Neural cell (in vitro differentiated cells): ENCODE results near the gene ATP6V1G3. TPM values are rescaled to one million over a fixed set of nuclear protein-coding genes. Genes with fewer than 3 reads are reported as not detected.

Experiments used
- H2AFZ ChIP-seq: fragments of 200-600, 300-800 bp; sonication (generic), shearing (Covaris generic); 2 replicates; pipeline ENCODE4 v1.6.0; 2014; ENCODE audit warnings: low read depth, mild to moderate bottlenecking, antibody characterized with exemption, low read length, moderate library complexity
- H3F3A ChIP-seq: fragments of 200-600 bp; shearing (Covaris generic); 2 replicates; pipeline ENCODE4 v1.6.1; 2016; ENCODE audit warnings: mild to moderate bottlenecking, moderate library complexity, mixed read lengths, antibody characterized with exemption, low read length; ENCODE audit not compliant: insufficient read depth, poor library complexity, severe bottlenecking
- H3K27ac ChIP-seq: fragments of 200-600, 300-800 bp; sonication (generic), shearing (Covaris generic); 2 replicates; pipeline ENCODE4 v1.5.1; 2014; ENCODE audit warnings: mild to moderate bottlenecking, low read length, moderate library complexity
- H3K27me3 ChIP-seq: fragments of 300-800, 200-600 bp; sonication (generic), shearing (Covaris generic); 2 replicates; pipeline ENCODE4 v1.6.0; 2014; ENCODE audit warnings: mild to moderate bottlenecking, low read depth, low read length, moderate library complexity; ENCODE audit not compliant: insufficient read depth
- H3K36me3 ChIP-seq: fragments of 300-800, 200-600 bp; sonication (generic), shearing (Covaris generic); 2 replicates; pipeline ENCODE4 v1.5.1; 2014; ENCODE audit warnings: mild to moderate bottlenecking, antibody characterized with exemption, low read length, moderate library complexity; ENCODE audit not compliant: insufficient read depth
- H3K4me2 ChIP-seq: fragments of 300-800, 200-600 bp; sonication (generic), shearing (Covaris generic); 2 replicates; pipeline ENCODE4 v1.6.0; 2014; ENCODE audit warnings: mild to moderate bottlenecking, low read length
- H3K4me3 ChIP-seq: fragments of 300-800, 200-600 bp; sonication (generic), shearing (Covaris generic); 2 replicates; pipeline ENCODE4 v1.5.1; 2014; ENCODE audit warnings: mild to moderate bottlenecking, low read length, moderate library complexity
- H3K79me2 ChIP-seq: fragments of 200-600 bp; shearing (Covaris generic); replicated peaks from 2 replicates; pipeline ENCODE4 v1.6.0; 2014; ENCODE audit warnings: mild to moderate bottlenecking, low read length, moderate library complexity; ENCODE audit not compliant: insufficient read depth
- H3K9ac ChIP-seq: fragments of 300-800, 200-600 bp; sonication (generic), shearing (Covaris generic); 2 replicates; pipeline ENCODE4 v1.6.1; 2016; ENCODE audit warnings: mild to moderate bottlenecking, low read length, mixed read lengths
- H3K9me2 ChIP-seq: fragments of 200-600 bp; shearing (Covaris generic); 2 replicates; pipeline ENCODE4 v1.6.1; 2016; ENCODE audit warnings: mild to moderate bottlenecking, low read length, mixed read lengths; ENCODE audit not compliant: insufficient read depth
- H3K9me3 ChIP-seq: fragments of 200-600, 300-800 bp; sonication (generic), shearing (Covaris generic); 2 replicates; pipeline ENCODE4 v1.6.1; 2016; ENCODE audit warnings: mild to moderate bottlenecking, mixed run types, low read length, moderate library complexity, mixed read lengths
- H4K20me1 ChIP-seq: fragments of 200-600 bp; shearing (Covaris generic); 2 replicates; pipeline ENCODE4 v1.6.1; 2016; ENCODE audit warnings: mild to moderate bottlenecking, mixed run types; ENCODE audit not compliant: insufficient read depth
- EP300 ChIP-seq: fragments of 450-650 bp; conservative IDR thresholded peaks from 2 replicates; pipeline ENCODE4 v1.6.1; 2014; ENCODE audit warnings: antibody characterized with exemption, mild to moderate bottlenecking, moderate library complexity; ENCODE audit not compliant: poor library complexity, severe bottlenecking
- EZH2 ChIP-seq: fragments of 200-600, 300-800 bp; shearing (Covaris generic), sonication (generic); IDR thresholded peaks from 2 replicates; pipeline ENCODE4 v1.6.1; 2014; ENCODE audit warnings: antibody characterized with exemption, low read length, borderline replicate concordance, mild to moderate bottlenecking; ENCODE audit not compliant: insufficient read depth, poor library complexity, severe bottlenecking
- MXI1 ChIP-seq: fragments of 450-650 bp; conservative IDR thresholded peaks from 2 replicates; pipeline ENCODE4 v1.6.1; 2014; ENCODE audit warnings: antibody characterized with exemption, mild to moderate bottlenecking; ENCODE audit not compliant: poor library complexity, severe bottlenecking
- POLR2AphosphoS5 ChIP-seq: IDR thresholded peaks from 2 replicates; pipeline ENCODE4 v1.6.1; 2012
- RAD21 ChIP-seq: fragments of 450-650 bp; conservative IDR thresholded peaks from 2 replicates; pipeline ENCODE4 v1.6.1; 2014; ENCODE audit warnings: antibody characterized with exemption, mild to moderate bottlenecking, moderate library complexity
- SMC3 ChIP-seq: fragments of 450-650 bp; conservative IDR thresholded peaks from 2 replicates; pipeline ENCODE4 v1.6.1; 2014; ENCODE audit warnings: antibody characterized with exemption, mild to moderate bottlenecking, moderate library complexity; ENCODE audit not compliant: poor library complexity
- TAF1 ChIP-seq: IDR thresholded peaks from 2 replicates; pipeline ENCODE4 v1.6.1; 2012; ENCODE audit warnings: low read depth
- polyA plus RNA-seq: library from polyadenylated mRNA; depleted of rRNA; stranded (reverse); fragments of >200 nt; gene quantifications from 2 replicates; pipeline ENCODE4 v1.2.3, GENCODE V29; 2014
- TF ChIP-seq, protein P1 (sequence below): IDR thresholded peaks from 2 replicates; pipeline ENCODE4 v1.6.1; 2012; ENCODE audit warnings: borderline replicate concordance
- TF ChIP-seq, protein P2 (sequence below): fragments of 450-650 bp; IDR thresholded peaks from 2 replicates; pipeline ENCODE4 v1.5.1; 2014; ENCODE audit warnings: antibody characterized with exemption, mild to moderate bottlenecking, moderate library complexity; ENCODE audit not compliant: poor library complexity, severe bottlenecking

ATP6V1G3 gene
- polyA plus RNA-seq, 1 donor from 2014 or later = not detected

DNA sequence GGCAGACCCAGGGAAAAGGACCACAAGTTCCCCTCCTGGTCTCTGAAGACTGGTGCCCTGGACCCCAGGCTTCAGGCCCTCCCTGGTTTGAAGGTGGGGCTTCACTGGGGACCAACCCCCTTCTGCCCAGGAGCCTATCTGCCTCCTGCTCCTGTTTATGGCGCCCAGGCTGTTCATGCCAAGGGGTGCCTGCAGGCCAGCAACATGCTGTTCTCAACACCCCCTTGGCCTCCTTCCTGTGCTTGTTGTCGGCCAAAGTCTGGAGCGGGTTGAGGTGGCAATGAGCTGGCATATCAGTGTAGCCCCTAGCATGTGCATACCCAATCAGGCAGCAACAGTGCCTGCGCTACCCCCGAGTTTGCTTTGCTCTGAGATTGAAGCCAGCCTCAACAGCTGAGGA, 46.3 kb downstream of the ATP6V1G3 start:
- Histone ChIP-seq H3K9me2 (no peaks in the 10 kb centered on the region), H3K4me3 (no peak overlapping the region), H3K4me2 (no peak overlapping the region), H3K9ac (no peak overlapping the region), H3K9me3 (no peaks in the 10 kb centered on the region), H3F3A (no peaks in the 10 kb centered on the region), H2AFZ (no peak overlapping the region), H3K27me3 (no peaks in the 10 kb centered on the region), H4K20me1 (no peaks in the 10 kb centered on the region), H3K36me3 (no peaks in the 10 kb centered on the region), H3K79me2 (no peaks in the 10 kb centered on the region), H3K27ac (no peak overlapping the region)
- no peak for TF ChIP-seq POLR2AphosphoS5
- no peak for TF ChIP-seq EP300
- no peak for TF ChIP-seq TAF1
- no peak for TF ChIP-seq MXI1
- no peak for TF ChIP-seq SMC3
- no peak for TF ChIP-seq RAD21
- TF ChIP-seq, protein P1, sequence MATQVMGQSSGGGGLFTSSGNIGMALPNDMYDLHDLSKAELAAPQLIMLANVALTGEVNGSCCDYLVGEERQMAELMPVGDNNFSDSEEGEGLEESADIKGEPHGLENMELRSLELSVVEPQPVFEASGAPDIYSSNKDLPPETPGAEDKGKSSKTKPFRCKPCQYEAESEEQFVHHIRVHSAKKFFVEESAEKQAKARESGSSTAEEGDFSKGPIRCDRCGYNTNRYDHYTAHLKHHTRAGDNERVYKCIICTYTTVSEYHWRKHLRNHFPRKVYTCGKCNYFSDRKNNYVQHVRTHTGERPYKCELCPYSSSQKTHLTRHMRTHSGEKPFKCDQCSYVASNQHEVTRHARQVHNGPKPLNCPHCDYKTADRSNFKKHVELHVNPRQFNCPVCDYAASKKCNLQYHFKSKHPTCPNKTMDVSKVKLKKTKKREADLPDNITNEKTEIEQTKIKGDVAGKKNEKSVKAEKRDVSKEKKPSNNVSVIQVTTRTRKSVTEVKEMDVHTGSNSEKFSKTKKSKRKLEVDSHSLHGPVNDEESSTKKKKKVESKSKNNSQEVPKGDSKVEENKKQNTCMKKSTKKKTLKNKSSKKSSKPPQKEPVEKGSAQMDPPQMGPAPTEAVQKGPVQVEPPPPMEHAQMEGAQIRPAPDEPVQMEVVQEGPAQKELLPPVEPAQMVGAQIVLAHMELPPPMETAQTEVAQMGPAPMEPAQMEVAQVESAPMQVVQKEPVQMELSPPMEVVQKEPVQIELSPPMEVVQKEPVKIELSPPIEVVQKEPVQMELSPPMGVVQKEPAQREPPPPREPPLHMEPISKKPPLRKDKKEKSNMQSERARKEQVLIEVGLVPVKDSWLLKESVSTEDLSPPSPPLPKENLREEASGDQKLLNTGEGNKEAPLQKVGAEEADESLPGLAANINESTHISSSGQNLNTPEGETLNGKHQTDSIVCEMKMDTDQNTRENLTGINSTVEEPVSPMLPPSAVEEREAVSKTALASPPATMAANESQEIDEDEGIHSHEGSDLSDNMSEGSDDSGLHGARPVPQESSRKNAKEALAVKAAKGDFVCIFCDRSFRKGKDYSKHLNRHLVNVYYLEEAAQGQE = no peak
- TF ChIP-seq EZH2 = no peak
- TF ChIP-seq, protein P2, sequence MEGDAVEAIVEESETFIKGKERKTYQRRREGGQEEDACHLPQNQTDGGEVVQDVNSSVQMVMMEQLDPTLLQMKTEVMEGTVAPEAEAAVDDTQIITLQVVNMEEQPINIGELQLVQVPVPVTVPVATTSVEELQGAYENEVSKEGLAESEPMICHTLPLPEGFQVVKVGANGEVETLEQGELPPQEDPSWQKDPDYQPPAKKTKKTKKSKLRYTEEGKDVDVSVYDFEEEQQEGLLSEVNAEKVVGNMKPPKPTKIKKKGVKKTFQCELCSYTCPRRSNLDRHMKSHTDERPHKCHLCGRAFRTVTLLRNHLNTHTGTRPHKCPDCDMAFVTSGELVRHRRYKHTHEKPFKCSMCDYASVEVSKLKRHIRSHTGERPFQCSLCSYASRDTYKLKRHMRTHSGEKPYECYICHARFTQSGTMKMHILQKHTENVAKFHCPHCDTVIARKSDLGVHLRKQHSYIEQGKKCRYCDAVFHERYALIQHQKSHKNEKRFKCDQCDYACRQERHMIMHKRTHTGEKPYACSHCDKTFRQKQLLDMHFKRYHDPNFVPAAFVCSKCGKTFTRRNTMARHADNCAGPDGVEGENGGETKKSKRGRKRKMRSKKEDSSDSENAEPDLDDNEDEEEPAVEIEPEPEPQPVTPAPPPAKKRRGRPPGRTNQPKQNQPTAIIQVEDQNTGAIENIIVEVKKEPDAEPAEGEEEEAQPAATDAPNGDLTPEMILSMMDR = no peak

DNA sequence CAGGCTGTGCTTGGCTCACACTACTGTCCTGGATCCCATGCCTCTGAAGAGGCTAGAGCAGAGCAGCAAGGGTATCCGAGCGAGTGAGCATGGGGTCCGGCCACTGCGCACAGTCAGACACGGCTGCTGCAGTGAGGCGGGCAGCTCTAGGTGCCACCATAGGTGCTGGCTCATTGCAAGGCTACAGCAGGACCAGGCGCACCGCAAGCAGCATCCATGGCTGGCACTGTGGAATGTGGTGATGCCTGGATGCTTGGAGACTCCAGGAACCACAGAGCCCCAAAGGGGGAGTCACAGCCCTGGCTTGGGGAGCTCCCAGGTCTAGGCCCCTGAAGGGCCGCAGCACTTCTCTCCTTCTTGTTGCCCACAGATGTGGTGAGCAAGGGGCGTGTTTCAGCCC, 47.2 kb downstream of the ATP6V1G3 start:
- TF ChIP-seq MXI1 = no peak
- TF ChIP-seq SMC3 = no peak
- TF ChIP-seq EZH2 = no peak
- TF ChIP-seq EP300 = no peak
- TF ChIP-seq TAF1 = no peak
- TF ChIP-seq POLR2AphosphoS5 = no peak
- TF ChIP-seq, protein P1 = no peak
- TF ChIP-seq, protein P2 = no peak
- TF ChIP-seq RAD21 = no peak
- no peaks in the 10 kb centered on the region for H3F3A ChIP-seq
- H3K27me3 ChIP-seq = no peaks in the 10 kb centered on the region
- no peak overlapping the region for H2AFZ ChIP-seq
- no peak overlapping the region for H3K9ac ChIP-seq
- H3K36me3 ChIP-seq = no peaks in the 10 kb centered on the region
- no peak overlapping the region for H3K4me3 ChIP-seq
- no peaks in the 10 kb centered on the region for H3K9me3 ChIP-seq
- H3K9me2 ChIP-seq = no peaks in the 10 kb centered on the region
- H3K79me2 ChIP-seq = no peaks in the 10 kb centered on the region
- no peak overlapping the region for H3K27ac ChIP-seq
- H3K4me2 ChIP-seq = no peak overlapping the region
- H4K20me1 ChIP-seq = no peaks in the 10 kb centered on the region
